CD4-positive, alpha-beta T cell (primary cell): ENCODE results near the gene HOXC11. TPM values are rescaled to one million over a fixed set of nuclear protein-coding genes. Genes with fewer than 3 reads are reported as not detected.

ENCODE experiments used
- ATAC-seq: fragments of 200-7000 bp; cut with Tn5 transposase; one replicate; pipeline ENCODE4 v1.10.0; 2022; ENCODE audit warnings: mild to moderate bottlenecking; ENCODE audit not compliant: poor library complexity
- CTCF ChIA-PET: fragments of 350-600 bp; sonication (Branson Sonifier 250); formaldehyde crosslinking; loops from one replicate; lab custom pipeline; 2021; ENCODE audit warnings: antibody characterized with exemption, inconsistent platforms; lab: Charles Lee
- POLR2A ChIA-PET: fragments of 350-600 bp; sonication (Branson Sonifier 250); formaldehyde crosslinking; loops from one replicate; lab custom pipeline; 2021; ENCODE audit warnings: antibody characterized with exemption, inconsistent platforms; lab: Charles Lee
- DNase-seq, 14 experiments: peaks; one replicate each; pipeline ENCODE4 v3.0.0-alpha.2; 2013 to 2020; ENCODE audit warnings: mixed read lengths in 2 of 14
- H3K27ac ChIP-seq, 2 donors: one replicate each; pipeline versions ENCODE4 v1.5.1 to v1.7.0; 2013; ENCODE audit warnings: low read length in 2 of 2, low read depth in 1 of 2, mild to moderate bottlenecking in 1 of 2
- H3K27me3 ChIP-seq, 2 experiments: 1 replicate in 1 of 2; 2 replicates in 1 of 2; pipeline versions ENCODE4 v1.6.1 to v1.7.0; 2013; ENCODE audit warnings: low read length in 2 of 2, control low read depth in 1 of 2, mild to moderate bottlenecking in 1 of 2, moderate library complexity in 1 of 2; ENCODE audit not compliant: insufficient read depth in 2 of 2, control insufficient read depth in 1 of 2
- H3K36me3 ChIP-seq: one replicate; pipeline ENCODE4 v1.6.1; 2013; ENCODE audit warnings: low read length, control low read depth; ENCODE audit not compliant: insufficient read depth
- H3K4me1 ChIP-seq: one replicate; pipeline ENCODE4 v1.6.1; 2013; ENCODE audit warnings: low read length, control low read depth; ENCODE audit not compliant: insufficient read depth
- H3K4me3 ChIP-seq: one replicate; pipeline ENCODE4 v1.5.1; 2013; ENCODE audit warnings: mild to moderate bottlenecking, low read length, moderate library complexity
- H3K9me3 ChIP-seq, 2 experiments: 1 replicate in 1 of 2; 2 replicates in 1 of 2; pipeline versions ENCODE4 v1.6.1 to v1.7.0; 2013; ENCODE audit warnings: low read length in 2 of 2, mild to moderate bottlenecking in 2 of 2, control low read depth in 1 of 2, moderate library complexity in 1 of 2; ENCODE audit not compliant: control insufficient read depth in 1 of 2, insufficient read depth in 1 of 2
- H3K27ac Mint-ChIP-seq: one replicate; pipeline ENCODE4 v1.8.0; 2020; ENCODE audit warnings: mixed read lengths
- H3K27me3 Mint-ChIP-seq: one replicate; pipeline ENCODE4 v1.8.0; 2021; ENCODE audit warnings: mixed read lengths
- H3K36me3 Mint-ChIP-seq: one replicate; pipeline ENCODE4 v1.8.0; 2021; ENCODE audit warnings: low read depth, mixed read lengths
- H3K4me1 Mint-ChIP-seq: one replicate; pipeline ENCODE4 v1.8.0; 2021; ENCODE audit warnings: low read depth, mixed read lengths
- H3K4me3 Mint-ChIP-seq: one replicate; pipeline ENCODE4 v1.8.0; 2020; ENCODE audit warnings: mild to moderate bottlenecking, mixed read lengths
- H3K9me3 Mint-ChIP-seq: one replicate; pipeline ENCODE4 v1.8.0; 2020; ENCODE audit warnings: mixed read lengths
- CTCF ChIP-seq: fragments of 200-600 bp; IDR thresholded peaks from one replicate; pipeline ENCODE4 v1.8.0; 2022; ENCODE audit warnings: antibody characterized with exemption, mild to moderate bottlenecking
- intact Hi-C, 2 experiments: fragments of 100-400 bp; cut with DNase I in 1 of 2; cut with micrococcal nuclease in 1 of 2; formaldehyde crosslinking; loops; one replicate each; pipeline versions ENCODE4 v1.15.1 to v1.9.0; 2023 to 2025; cut with DNase I, micrococcal nuclease
- total RNA-seq, 174 experiments: library from RNA in 2 of 174; stranded (reverse) in 2 of 174; gene quantifications; one replicate each; pipeline ENCODE4 v1.2.3 and lab custom pipeline; 2021 to 2026

Gene HOXC11
- total RNA-seq, 2 experiments from 2014 or later = not detected

- no peak for ATAC-seq
- intact Hi-C loops = loop anchor here in 1 of 2 experiments (2.0 to 5.0 kb wide), 2 partner anchors 15 to 36 kb away; partner anchors contain the start of gene HOXC10
These were observed 21.2 kb upstream of the HOXC11 start for GRCh38 chr12:53951577-53952334.

GRCh38 chr12:53952335-53952694, 20.6 kb upstream of the HOXC11 start:
- Mint-ChIP-seq H3K27me3 (peaks cover 95% of the 10 kb centered on the region), H3K36me3 (no peaks in the 10 kb centered on the region), H3K27ac (peak overlapping the region; percentile 49), H3K9me3 (no peaks in the 10 kb centered on the region), H3K4me3 (peak overlapping the region; percentile 36), H3K4me1 (peaks cover 33% of the 10 kb centered on the region)
- ATAC-seq (no peak), DNase-seq (no peak)
- Histone ChIP-seq H3K27ac (no peak overlapping the region), H3K4me1 (peaks cover 49% of the 10 kb centered on the region), H3K27me3 (peaks cover 97 to 99% of the 10 kb centered on the region in 2 experiments), H3K9me3 (peaks cover 4 to 78% of the 10 kb centered on the region in 2 experiments), H3K4me3 (no peak overlapping the region), H3K36me3 (no peaks in the 10 kb centered on the region)
- no peak for TF ChIP-seq CTCF
- ChIA-PET CTCF (no interaction called here), POLR2A (no interaction called here)
- intact Hi-C loops = loop anchor here in 1 of 2 experiments (5.0 kb wide), 1 partner anchor 35 kb away; the partner anchor contains the start of gene HOXC10

More at GRCh38 chr12:53951577-53952334, 21.2 kb upstream of the HOXC11 start:
- no peak overlapping the region for H3K4me3 ChIP-seq
- peaks cover 43% of the 10 kb centered on the region for H3K4me1 ChIP-seq
- Mint-ChIP-seq H3K27me3 (peaks cover 95% of the 10 kb centered on the region), H3K4me3 (no peak overlapping the region), H3K27ac (no peak overlapping the region), H3K36me3 (no peaks in the 10 kb centered on the region), H3K9me3 (no peaks in the 10 kb centered on the region), H3K4me1 (peaks cover 28% of the 10 kb centered on the region)
- no peaks in the 10 kb centered on the region for H3K36me3 ChIP-seq
- CTCF ChIA-PET = no interaction called here
- no peak for TF ChIP-seq CTCF
- no peak for DNase-seq
- H3K27me3 ChIP-seq = peaks cover 96 to 99% of the 10 kb centered on the region in 2 experiments
- H3K27ac ChIP-seq = no peak overlapping the region
- H3K9me3 ChIP-seq = peaks cover 4 to 72% of the 10 kb centered on the region in 2 experiments
- POLR2A ChIA-PET = no interaction called here

GRCh38 chr12:53952871-53953734, 19.8 kb upstream of the HOXC11 start:
- peaks cover 97 to 99% of the 10 kb centered on the region in 2 experiments for H3K27me3 ChIP-seq
- Mint-ChIP-seq H3K4me1 (peaks cover 33% of the 10 kb centered on the region), H3K4me3 (peak overlapping the region; percentile 36), H3K9me3 (no peaks in the 10 kb centered on the region), H3K27me3 (peaks cover 95% of the 10 kb centered on the region), H3K36me3 (no peaks in the 10 kb centered on the region), H3K27ac (peak overlapping the region; percentile 49)
- CTCF ChIA-PET = interaction anchor here (1.0 kb wide), 1 partner anchor 22 kb away, joined by 3 read pairs; no protein-coding TSS in a partner anchor
- no peak for TF ChIP-seq CTCF
- ATAC-seq (no peak), DNase-seq (no peak)
- H3K36me3 ChIP-seq = no peaks in the 10 kb centered on the region
- no peak overlapping the region for H3K4me3 ChIP-seq
- POLR2A ChIA-PET = no interaction called here
- peaks cover 4 to 85% of the 10 kb centered on the region in 2 experiments for H3K9me3 ChIP-seq
- intact Hi-C loops = loop anchor here in 1 of 2 experiments (5.0 kb wide), 1 partner anchor 34 kb away; the partner anchor contains the start of gene HOXC10
- H3K27ac ChIP-seq = no peak overlapping the region
- H3K4me1 ChIP-seq = peaks cover 49% of the 10 kb centered on the region
